Right ventricle myocardium inferior (tissue), 1 donor: ENCODE measurements around the gene HES5. TPM values are rescaled to one million over a fixed set of nuclear protein-coding genes. Genes with fewer than 3 reads are reported as not detected.
"Not testable (repeated sequence)": the region's sequence is repeated elsewhere in the genome, so short reads cannot be mapped to it uniquely, and the experiment has no call there.

Source experiments
- ATAC-seq: fragments of 200-7000 bp; cut with Tn5 transposase; one replicate; pipeline ENCODE4 v1.9.1; 2020; ENCODE audit warnings: mild to moderate bottlenecking, moderate library complexity
- DNase-seq: peaks from one replicate; pipeline ENCODE4 v3.0.0; 2021; ENCODE audit errors: missing footprints
- intact Hi-C: fragments of 100-400 bp; cut with DNase I; formaldehyde crosslinking; loops from one replicate; pipeline ENCODE4 v1.11.0; 2022
- long read RNA-seq: library from polyadenylated mRNA; unstranded; transcript quantifications from one replicate; pipeline ENCODE4 v2.0.0, GENCODE V29; 2021
- total RNA-seq: library from RNA; stranded (reverse); fragmentation: NEBNext Ultra II Directional; extraction: Animal tissue kit (Norgen Biotek cat#: 25700); gene quantifications from one replicate; pipeline ENCODE4 v1.2.1, GENCODE V29; 2021
- donor health status: DM: no; HTN: yes; CAD: no; lungs with severe emphysema.

The HES5 gene
- 1.3 TPM for total RNA-seq
- long read RNA-seq, partial matches to known transcripts, result 0 of 4 reads
- long read RNA-seq, other reads (novel, unspliced or antisense), result 1 of 4 reads

GRCh38 chr1:2529784-2530512 is at the start of gene HES5:
TSS of gene HES5 (minus strand) at chr1:2530263. CDS start at chr1:2530164, 99 bp downstream.
- ATAC-seq (no peak), DNase-seq (no peak)
- intact Hi-C loops, result loop anchor here (5.0 to 10.0 kb wide), 2 partner anchors 115 to 118 kb away; partner anchors contain the start of gene PEX10

GRCh38 chr1:2578758-2579118 is 48.7 kb upstream of the HES5 start:
- DNase-seq, result no peak
- intact Hi-C loops, result no loop called here
- no peak for ATAC-seq

GRCh38 chr1:2577565-2578075 is 47.6 kb upstream of the HES5 start:
- intact Hi-C loops, ATAC-seq: not testable (repeated sequence)
- peak; percentile 61 for DNase-seq

GRCh38 chr1:2575801-2576663 is 46.0 kb upstream of the HES5 start:
- ATAC-seq (no peak), DNase-seq (peak; percentile 62)
- intact Hi-C loops, result no loop called here

GRCh38 chr1:2574350-2574749 is 44.3 kb upstream of the HES5 start:
- intact Hi-C loops, result no loop called here

GRCh38 chr1:2573250-2573920 is 43.3 kb upstream of the HES5 start:
- DNase-seq (no peak), ATAC-seq (no peak)
- intact Hi-C loops, result no loop called here

More at GRCh38 chr1:2574350-2574749, 44.3 kb upstream of the HES5 start:
- no peak for DNase-seq
- no peak for ATAC-seq

GRCh38 chr1:2571348-2571747 is 41.3 kb upstream of the HES5 start:
- ATAC-seq (no peak), DNase-seq (no peak)
- intact Hi-C loops, result no loop called here

GRCh38 chr1:2570332-2570731 is 40.3 kb upstream of the HES5 start:
- no peak for DNase-seq
- intact Hi-C loops, result no loop called here
- no peak for ATAC-seq

- DNase-seq, intact Hi-C loops, ATAC-seq: not testable (repeated sequence)
Measured at GRCh38 chr1:2569703-2570102, 39.6 kb upstream of the HES5 start.

- DNase-seq (no peak), ATAC-seq (no peak)
- intact Hi-C loops, result no loop called here
Measured at GRCh38 chr1:2569060-2569459, 39.0 kb upstream of the HES5 start.

- DNase-seq, ATAC-seq, intact Hi-C loops: not testable (repeated sequence)
Measured at GRCh38 chr1:2568187-2568816, 38.2 kb upstream of the HES5 start.

- intact Hi-C loops, result no loop called here
- DNase-seq, result no peak
- ATAC-seq, result no peak
Measured at GRCh38 chr1:2567083-2567679, 37.1 kb upstream of the HES5 start.

- intact Hi-C loops, result no loop called here
- no peak for ATAC-seq
- no peak for DNase-seq
Measured at GRCh38 chr1:2566101-2567045, 36.3 kb upstream of the HES5 start.

- ATAC-seq, result no peak
- intact Hi-C loops, result no loop called here
- DNase-seq, result no peak
Measured at GRCh38 chr1:2564815-2565374, 34.8 kb upstream of the HES5 start.

GRCh38 chr1:2564006-2564814 is 34.1 kb upstream of the HES5 start:
- intact Hi-C loops, result no loop called here
- ATAC-seq (no peak), DNase-seq (no peak)

- DNase-seq (no peak), ATAC-seq (no peak)
- intact Hi-C loops, result no loop called here
Measured at GRCh38 chr1:2563205-2563604, 33.1 kb upstream of the HES5 start.
